H4 (cell line): ENCODE data around the gene CYP27A1. TPM values are rescaled to one million over a fixed set of nuclear protein-coding genes. Genes with fewer than 3 reads are reported as not detected.

Experiments
- DNase-seq: peaks from one replicate; pipeline ENCODE4 v3.0.0-alpha.2; 2015; ENCODE audit warnings: low spot score
- total RNA-seq: library from RNA; depleted of rRNA; stranded (reverse); fragments of >200 nt; shearing (Covaris generic); gene quantifications from 2 replicates; pipeline ENCODE4 v1.2.3, GENCODE V29; 2014

Gene CYP27A1
- total RNA-seq, 1 experiment from 2014 or later, result 0.21 TPM

- no peak for DNase-seq
Measured at GRCh38 chr2:218811382-218811781, 29.4 kb downstream of the CYP27A1 start.

GRCh38 chr2:218812096-218812815, 30.3 kb downstream of the CYP27A1 start:
- DNase-seq, result no peak

- DNase-seq, result no peak
Measured at GRCh38 chr2:218812861-218813260, 30.9 kb downstream of the CYP27A1 start.

GRCh38 chr2:218813771-218814460, 32.0 kb downstream of the CYP27A1 start:
- no peak for DNase-seq

- no peak for DNase-seq
Measured at GRCh38 chr2:218814540-218815243, 32.7 kb downstream of the CYP27A1 start.

GRCh38 chr2:218815244-218815637, 33.3 kb downstream of the CYP27A1 start:
- no peak for DNase-seq

- DNase-seq, result no peak
Measured at GRCh38 chr2:218815649-218816048, 33.7 kb downstream of the CYP27A1 start.

GRCh38 chr2:218816561-218817011, 34.6 kb downstream of the CYP27A1 start:
- no peak for DNase-seq

- DNase-seq, result no peak
Measured at GRCh38 chr2:218819093-218819492, 37.1 kb downstream of the CYP27A1 start.

- DNase-seq, result no peak
Measured at GRCh38 chr2:218820746-218821369, 38.9 kb downstream of the CYP27A1 start.

GRCh38 chr2:218821605-218822211, 39.8 kb downstream of the CYP27A1 start:
- no peak for DNase-seq

- no peak for DNase-seq
Measured at GRCh38 chr2:218822622-218823021, 40.7 kb downstream of the CYP27A1 start.

- no peak for DNase-seq
Measured at GRCh38 chr2:218823196-218823855, 41.4 kb downstream of the CYP27A1 start.

GRCh38 chr2:218824004-218824403, 42.1 kb downstream of the CYP27A1 start:
- DNase-seq, result no peak

- no peak for DNase-seq
Measured at GRCh38 chr2:218826791-218827190, 44.8 kb downstream of the CYP27A1 start.

- no peak for DNase-seq
Measured at GRCh38 chr2:218827701-218828476, 45.9 kb downstream of the CYP27A1 start.

GRCh38 chr2:218828477-218828778, 46.5 kb downstream of the CYP27A1 start:
- no peak for DNase-seq

GRCh38 chr2:218829868-218830451, 48.0 kb downstream of the CYP27A1 start:
- DNase-seq, result no peak

GRCh38 chr2:218830526-218831306, 48.8 kb downstream of the CYP27A1 start:
- DNase-seq, result no peak
